Osteoblast (primary cell): ENCODE data around the gene CA5A. TPM values are rescaled to one million over a fixed set of nuclear protein-coding genes. Genes with fewer than 3 reads are reported as not detected.
"Not testable (repeated sequence)": the region's sequence is repeated elsewhere in the genome, so short reads cannot be mapped to it uniquely, and the experiment has no call there.

Experiments used
- DNase-seq: peaks from one replicate; pipeline ENCODE4 v3.0.0; 2011; ENCODE audit warnings: low spot score, mixed read lengths; ENCODE audit not compliant: insufficient read length; ENCODE audit errors: missing footprints
- H2AFZ ChIP-seq: 2 replicates; pipeline ENCODE4 v1.6.0; 2011; ENCODE audit warnings: mild to moderate bottlenecking, low read length
- H3K27ac ChIP-seq: 2 replicates; pipeline ENCODE4 v1.5.1; 2011; ENCODE audit warnings: mild to moderate bottlenecking, low read depth, low read length, moderate library complexity
- H3K27me3 ChIP-seq: 2 replicates; pipeline ENCODE4 v1.6.0; 2012; ENCODE audit warnings: mild to moderate bottlenecking, control low read depth, inconsistent platforms, low read length, moderate library complexity; ENCODE audit not compliant: insufficient read depth
- H3K36me3 ChIP-seq: 2 replicates; pipeline ENCODE4 v1.5.1; 2011; ENCODE audit warnings: mild to moderate bottlenecking, low read length, control low read depth, moderate library complexity; ENCODE audit not compliant: insufficient read depth
- H3K4me1 ChIP-seq: 2 replicates; pipeline ENCODE4 v1.5.1; 2011; ENCODE audit warnings: mild to moderate bottlenecking, low read length, control low read depth, moderate library complexity; ENCODE audit not compliant: insufficient read depth
- H3K4me2 ChIP-seq: 2 replicates; pipeline ENCODE4 v1.6.0; 2011; ENCODE audit warnings: mild to moderate bottlenecking, low read length; ENCODE audit not compliant: insufficient read depth
- H3K4me3 ChIP-seq: fragments of 200-600 bp; sonication (generic); 3 replicates; pipeline ENCODE4 v1.5.1; 2012; ENCODE audit warnings: mild to moderate bottlenecking, low read length, inconsistent platforms; ENCODE audit not compliant: insufficient read depth
- H3K79me2 ChIP-seq: 2 replicates; pipeline ENCODE4 v1.6.0; 2012; ENCODE audit warnings: mild to moderate bottlenecking, low read length, control low read depth, inconsistent platforms; ENCODE audit not compliant: insufficient read depth
- H3K9me3 ChIP-seq: 2 replicates; pipeline ENCODE4 v1.5.1; 2011; ENCODE audit warnings: low read depth, low read length, control low read depth
- H4K20me1 ChIP-seq: 2 replicates; pipeline ENCODE4 v1.6.0; 2012; ENCODE audit warnings: mild to moderate bottlenecking, low read length, control low read depth; ENCODE audit not compliant: insufficient read depth
- CTCF ChIP-seq: IDR thresholded peaks from 2 replicates; pipeline ENCODE4 v1.5.1; 2011; ENCODE audit warnings: mild to moderate bottlenecking, low read depth, low read length, moderate library complexity; ENCODE audit errors: extremely low read depth
- total RNA-seq: library from RNA; depleted of rRNA; stranded (reverse); fragments of >200 nt; gene quantifications from 2 replicates; pipeline ENCODE4 v1.2.3, GENCODE V29; 2012

The CA5A gene
- total RNA-seq, 1 donor = not detected

DNA sequence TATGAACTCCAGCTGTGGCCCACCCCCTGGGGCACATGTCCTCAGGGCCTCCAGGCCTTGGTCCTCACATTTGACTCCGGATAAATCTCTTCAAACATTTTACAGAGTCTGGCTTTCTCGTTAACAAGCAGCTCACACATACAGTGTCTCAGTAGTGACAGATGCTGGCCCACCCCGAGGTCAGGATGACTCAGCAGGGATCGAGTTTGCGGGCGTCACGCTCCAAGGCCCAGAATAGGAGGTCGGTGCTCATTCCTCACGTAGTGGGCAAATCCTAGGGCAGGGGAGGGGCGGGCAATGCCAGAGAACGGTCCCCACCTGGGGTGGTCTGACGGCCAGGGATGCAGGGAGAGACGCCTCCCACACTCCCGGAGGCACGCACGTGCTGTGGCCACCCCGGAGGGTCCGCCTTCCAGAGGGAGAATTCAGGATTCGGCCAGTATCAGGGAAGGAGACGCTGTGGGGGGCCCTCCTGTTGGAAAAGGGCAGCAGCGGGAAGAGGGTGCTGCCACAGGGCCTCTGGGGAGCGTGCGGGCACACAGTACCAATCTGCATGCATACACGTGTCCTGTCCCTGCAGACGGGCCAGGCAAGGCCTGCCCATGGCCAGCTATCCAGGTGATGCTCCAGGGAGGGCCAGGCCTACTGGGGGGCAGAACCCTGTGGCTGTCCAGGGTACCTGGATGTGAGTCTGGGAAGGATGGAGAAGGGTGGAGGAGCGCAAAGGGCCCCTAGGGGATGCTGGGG is 75.6 kb downstream of the CA5A start:
- Histone ChIP-seq H3K4me1 (peaks cover 51% of the 10 kb centered on the region), H3K79me2 (peaks cover 90% of the 10 kb centered on the region), H2AFZ (no peak overlapping the region), H3K27me3 (no peaks in the 10 kb centered on the region), H3K9me3 (no peaks in the 10 kb centered on the region), H3K4me2 (peak overlapping the region; percentile 61), H3K36me3 (peaks cover 29% of the 10 kb centered on the region), H4K20me1 (peaks cover 47% of the 10 kb centered on the region), H3K27ac (peak overlapping the region; percentile 83), H3K4me3 (peak overlapping the region; percentile 30)
- peak; percentile 94 for DNase-seq
- no peak for TF ChIP-seq CTCF

GRCh38 chr16:87858151-87858993 is 78.0 kb downstream of the CA5A start:
- H3K4me2 ChIP-seq, H3K9me3 ChIP-seq, H2AFZ ChIP-seq, DNase-seq, H3K4me3 ChIP-seq, H3K27me3 ChIP-seq: not testable (repeated sequence)
- Histone ChIP-seq H4K20me1 (peaks cover 32% of the 10 kb centered on the region), H3K27ac (peak overlapping the region; percentile 98), H3K4me1 (peaks cover 60% of the 10 kb centered on the region), H3K79me2 (peaks cover 91% of the 10 kb centered on the region), H3K36me3 (peaks cover 31% of the 10 kb centered on the region)

DNA sequence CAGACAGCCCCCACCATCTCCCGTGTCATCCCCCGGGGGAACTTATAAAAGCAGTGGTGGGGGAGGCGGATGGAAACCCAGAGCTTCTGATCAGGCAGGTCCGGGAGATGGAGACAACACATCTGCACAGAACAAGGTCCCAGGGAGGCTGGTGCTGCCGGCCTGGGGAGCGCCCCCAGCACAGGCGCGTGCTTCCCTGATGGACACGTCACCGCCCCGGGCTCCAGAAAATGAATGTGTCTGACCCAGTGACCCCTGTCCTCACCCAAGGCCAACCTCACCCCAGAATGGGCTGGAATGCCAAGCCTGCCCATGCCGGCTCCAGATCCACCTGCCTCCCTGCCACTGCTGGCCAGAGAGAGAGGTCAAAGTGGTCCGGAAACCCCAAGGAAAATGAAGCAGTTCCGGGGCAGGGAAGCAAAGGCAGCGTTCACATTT is 79.5 kb downstream of the CA5A start:
- no peak overlapping the region for H2AFZ ChIP-seq
- H3K4me1 ChIP-seq = peaks cover 69% of the 10 kb centered on the region
- H3K27ac ChIP-seq = peak overlapping the region; percentile 98
- no peaks in the 10 kb centered on the region for H3K27me3 ChIP-seq
- peaks cover 28% of the 10 kb centered on the region for H3K36me3 ChIP-seq
- DNase-seq = peak; percentile 75
- peak overlapping the region; percentile 45 for H3K4me2 ChIP-seq
- no peak overlapping the region for H3K4me3 ChIP-seq
- TF ChIP-seq CTCF = no peak
- H3K9me3 ChIP-seq = no peaks in the 10 kb centered on the region
- peaks cover 92% of the 10 kb centered on the region for H3K79me2 ChIP-seq
- H4K20me1 ChIP-seq = peaks cover 24% of the 10 kb centered on the region

DNA sequence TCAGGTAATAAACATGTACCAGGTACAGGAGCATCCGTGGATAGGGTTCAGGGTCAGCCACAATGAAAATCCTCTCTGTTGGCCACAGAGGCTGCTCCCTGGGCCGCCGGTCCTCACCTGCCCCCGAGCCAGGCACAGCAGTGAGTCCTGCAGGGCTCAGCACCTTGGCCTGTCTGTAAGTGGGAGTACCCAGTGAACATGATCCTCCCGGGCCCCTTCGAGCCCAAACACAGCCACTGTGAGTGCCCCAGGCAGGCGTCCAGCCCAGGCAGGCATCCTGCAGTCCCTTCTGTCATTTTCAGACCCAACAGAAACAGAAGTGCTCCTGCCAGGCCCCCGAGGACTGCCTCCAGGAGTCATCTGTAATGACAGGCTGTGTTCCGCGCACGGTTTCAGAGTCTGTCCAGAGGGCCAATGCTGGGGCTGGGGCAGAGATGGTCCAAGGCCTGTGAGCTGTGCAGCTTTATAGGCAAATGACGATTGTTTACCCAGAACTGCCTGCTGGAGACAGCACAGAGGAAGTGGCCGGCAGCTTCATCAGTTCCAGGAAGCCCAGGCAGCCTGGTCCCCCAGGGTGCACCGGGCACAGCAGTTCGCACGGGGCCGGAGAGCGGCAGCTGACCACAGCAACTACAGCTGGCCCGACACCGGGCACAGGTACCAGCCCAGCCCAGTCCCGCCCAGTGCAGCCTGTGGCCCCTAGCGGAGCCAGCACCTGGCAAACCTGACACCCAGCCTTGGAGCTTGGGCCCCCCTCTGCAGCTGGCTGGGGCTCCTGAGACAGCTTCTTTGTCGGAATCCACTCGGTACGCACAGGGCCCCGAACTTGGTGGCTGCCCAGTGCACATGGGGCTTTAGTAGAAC is 80.2 kb downstream of the CA5A start:
- DNase-seq = peak; percentile 98
- Histone ChIP-seq H2AFZ (no peak overlapping the region), H3K9me3 (no peaks in the 10 kb centered on the region), H3K4me3 (peak overlapping the region; percentile 30), H3K27me3 (no peaks in the 10 kb centered on the region), H3K4me2 (peak overlapping the region; percentile 45), H3K4me1 (peaks cover 64% of the 10 kb centered on the region), H3K36me3 (peaks cover 28% of the 10 kb centered on the region), H3K27ac (peak overlapping the region; percentile 98), H3K79me2 (peaks cover 92% of the 10 kb centered on the region), H4K20me1 (peaks cover 24% of the 10 kb centered on the region)
- TF ChIP-seq CTCF = no peak
